ENCODE results near the gene POLR3A.
A peak's percentile ranks its signal among the peaks of the same experiment; 100 is the strongest.

POLR3A gene

DNA sequence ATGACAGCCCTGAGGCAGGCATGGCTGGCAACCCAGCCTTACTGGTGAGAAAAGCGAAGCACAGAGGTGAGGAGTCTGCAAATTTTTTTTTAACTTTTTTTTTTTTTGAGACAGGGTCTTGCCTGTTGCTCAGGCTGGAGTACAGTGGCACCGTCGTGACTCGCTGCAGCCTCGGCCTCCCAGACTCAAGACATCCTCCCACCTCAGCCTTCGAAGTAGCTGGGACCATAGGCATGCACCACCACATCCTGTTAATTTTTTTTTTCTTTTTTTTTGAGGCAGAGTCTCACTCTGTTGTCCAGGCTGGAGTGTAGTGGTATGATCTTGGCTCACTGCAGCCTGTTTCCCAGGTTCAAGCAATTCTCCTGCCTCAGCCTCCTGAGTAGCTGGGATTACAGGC is 67.6 kb downstream of the POLR3A start:
- in situ Hi-C loops (cut with HindIII; ENCODE audit: low sequenced_read_pairs): no loop called here
- no peak overlapping the region for H3K4me3 ChIP-seq (ENCODE audit: low read depth, low read length)
- DNase-seq (ENCODE audit: low read depth, low spot score): no peak
- TF ChIP-seq, protein P1, sequence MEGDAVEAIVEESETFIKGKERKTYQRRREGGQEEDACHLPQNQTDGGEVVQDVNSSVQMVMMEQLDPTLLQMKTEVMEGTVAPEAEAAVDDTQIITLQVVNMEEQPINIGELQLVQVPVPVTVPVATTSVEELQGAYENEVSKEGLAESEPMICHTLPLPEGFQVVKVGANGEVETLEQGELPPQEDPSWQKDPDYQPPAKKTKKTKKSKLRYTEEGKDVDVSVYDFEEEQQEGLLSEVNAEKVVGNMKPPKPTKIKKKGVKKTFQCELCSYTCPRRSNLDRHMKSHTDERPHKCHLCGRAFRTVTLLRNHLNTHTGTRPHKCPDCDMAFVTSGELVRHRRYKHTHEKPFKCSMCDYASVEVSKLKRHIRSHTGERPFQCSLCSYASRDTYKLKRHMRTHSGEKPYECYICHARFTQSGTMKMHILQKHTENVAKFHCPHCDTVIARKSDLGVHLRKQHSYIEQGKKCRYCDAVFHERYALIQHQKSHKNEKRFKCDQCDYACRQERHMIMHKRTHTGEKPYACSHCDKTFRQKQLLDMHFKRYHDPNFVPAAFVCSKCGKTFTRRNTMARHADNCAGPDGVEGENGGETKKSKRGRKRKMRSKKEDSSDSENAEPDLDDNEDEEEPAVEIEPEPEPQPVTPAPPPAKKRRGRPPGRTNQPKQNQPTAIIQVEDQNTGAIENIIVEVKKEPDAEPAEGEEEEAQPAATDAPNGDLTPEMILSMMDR (IDR thresholded peaks at IDR 0.05; ENCODE audit: low read depth, low read length): no peak

DNA sequence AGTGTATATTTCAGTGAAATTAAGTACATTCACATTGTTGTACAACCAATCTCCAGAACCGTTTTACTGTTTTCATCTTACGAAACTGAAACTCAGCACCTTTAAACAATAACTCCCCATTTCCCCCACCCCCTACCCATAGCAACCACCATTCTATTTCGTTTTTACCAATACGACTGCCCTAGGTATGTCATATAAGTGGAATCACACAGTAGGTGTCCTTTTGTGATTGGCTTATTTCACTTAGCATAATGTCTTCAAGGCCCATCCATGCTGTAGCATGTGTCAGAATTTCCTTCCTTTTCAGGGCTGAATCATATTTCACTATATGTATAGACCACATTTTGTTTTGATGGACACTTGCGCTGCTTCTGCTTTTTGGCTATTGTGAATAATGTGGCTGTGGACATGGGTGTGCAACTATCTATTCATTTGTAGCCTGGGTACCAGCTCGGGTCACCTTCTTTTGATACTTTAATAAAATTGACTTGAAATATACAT is 68.4 kb downstream of the POLR3A start:
- H3K4me3 ChIP-seq (ENCODE audit: low read depth, low read length): no peak overlapping the region
- DNase-seq (ENCODE audit: low read depth, low spot score): no peak
- TF ChIP-seq, protein P1 (IDR thresholded peaks at IDR 0.05; ENCODE audit: low read depth, low read length): no peak
- in situ Hi-C loops (cut with HindIII; ENCODE audit: low sequenced_read_pairs): no loop called here

DNA sequence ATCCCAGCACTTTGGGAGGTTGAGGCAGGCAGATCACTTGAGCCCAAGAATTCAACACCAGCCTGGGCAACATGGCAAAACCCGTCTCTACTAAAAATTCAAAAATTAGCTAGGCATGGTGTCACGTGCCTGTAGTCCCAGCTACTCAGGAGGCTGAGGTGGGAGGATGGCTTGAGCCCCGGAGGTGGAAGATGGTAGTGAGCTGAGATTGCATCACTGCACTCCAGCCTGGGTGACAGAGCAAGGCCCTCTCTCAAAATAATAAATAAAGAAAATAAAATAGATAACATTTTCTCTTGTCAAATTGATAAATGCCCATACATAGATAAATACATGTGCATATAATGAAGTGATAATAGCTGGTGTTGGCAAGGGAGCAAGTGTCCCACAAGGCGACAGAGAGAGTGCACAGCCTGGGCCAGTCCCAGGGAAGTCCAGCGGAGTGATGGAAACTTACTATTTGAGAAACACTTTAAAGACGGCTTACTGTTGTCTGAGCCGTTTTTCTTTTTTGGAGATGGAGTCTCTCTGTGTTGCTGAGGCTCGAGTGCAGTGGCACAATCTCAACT is 69.3 kb downstream of the POLR3A start:
- TF ChIP-seq, protein P1 (IDR thresholded peaks at IDR 0.05; ENCODE audit: low read depth, low read length): no peak
- in situ Hi-C loops (cut with HindIII; ENCODE audit: low sequenced_read_pairs): no loop called here
- no peak for DNase-seq (ENCODE audit: low read depth, low spot score)
- no peak overlapping the region for H3K4me3 ChIP-seq (ENCODE audit: low read depth, low read length)

DNA sequence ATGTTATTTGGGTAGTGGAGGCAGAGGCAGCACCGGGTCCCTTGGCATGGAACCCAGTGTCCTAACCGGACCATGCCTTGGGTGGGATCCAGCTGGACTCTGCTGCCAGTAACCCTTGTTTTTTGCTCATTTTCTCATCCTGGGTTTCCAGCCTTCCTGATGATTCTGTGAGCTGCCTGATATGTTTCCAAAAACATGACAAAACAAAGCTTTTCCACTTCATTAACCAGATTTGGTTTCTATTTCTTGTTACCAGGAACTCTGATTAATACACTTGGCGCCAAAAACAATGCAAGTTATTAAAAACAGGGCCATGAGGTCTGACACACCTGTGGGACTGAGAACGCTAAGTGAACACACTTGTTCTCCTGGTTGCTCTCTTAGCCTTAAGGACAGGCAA is 69.9 kb downstream of the POLR3A start:
- no peak for DNase-seq (ENCODE audit: low read depth, low spot score)
- TF ChIP-seq, protein P1 (IDR thresholded peaks at IDR 0.05; ENCODE audit: low read depth, low read length): no peak
- in situ Hi-C loops (cut with HindIII; ENCODE audit: low sequenced_read_pairs): no loop called here
- no peak overlapping the region for H3K4me3 ChIP-seq (ENCODE audit: low read depth, low read length)

DNA sequence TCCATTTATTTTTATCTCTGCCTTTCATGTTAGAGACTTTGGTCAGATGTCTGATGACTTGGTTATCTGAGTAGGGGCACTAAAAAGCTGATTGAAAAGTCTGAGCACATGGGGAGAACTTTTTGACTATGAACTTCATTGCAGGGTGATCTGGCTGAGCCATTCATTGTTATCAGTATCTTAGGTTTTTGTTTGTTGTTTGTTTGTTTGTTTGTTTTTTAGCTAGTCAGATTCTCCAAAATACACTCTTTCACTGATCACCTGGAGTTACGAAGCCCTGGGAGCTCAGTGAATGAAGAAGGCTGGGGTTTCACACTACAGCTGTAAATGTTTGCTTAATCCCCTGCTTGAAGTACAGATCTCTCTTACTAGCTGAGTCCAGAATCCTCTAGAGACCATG is 74.2 kb downstream of the POLR3A start:
- no peak overlapping the region for H3K4me3 ChIP-seq (ENCODE audit: low read depth, low read length)
- DNase-seq (ENCODE audit: low read depth, low spot score): no peak
- in situ Hi-C loops (cut with HindIII; ENCODE audit: low sequenced_read_pairs): no loop called here
- TF ChIP-seq, protein P1 (IDR thresholded peaks at IDR 0.05; ENCODE audit: low read depth, low read length): no peak

DNA sequence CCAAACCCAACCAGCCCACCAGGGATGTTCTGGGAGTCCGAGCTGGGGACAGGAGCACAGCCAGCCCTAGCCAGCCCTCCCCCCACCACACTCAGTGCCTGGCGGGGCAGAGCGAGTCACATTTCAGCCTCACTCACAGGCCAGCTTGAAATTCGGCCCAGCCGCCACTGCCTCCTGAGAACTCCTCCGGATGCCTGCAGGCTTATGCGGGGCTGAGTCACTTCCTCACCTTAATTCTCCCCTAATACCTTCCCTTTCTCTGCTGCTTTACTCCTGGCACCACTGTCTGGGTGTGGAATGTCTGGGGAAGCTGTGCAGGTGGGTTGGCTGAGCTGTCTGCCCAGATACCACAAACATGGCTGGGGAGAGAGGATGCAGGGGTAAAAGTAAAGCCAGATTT is 80.1 kb downstream of the POLR3A start:
- in situ Hi-C loops (cut with HindIII; ENCODE audit: low sequenced_read_pairs): loop anchor here (10.0 kb wide), 1 partner anchor 54 kb away; no protein-coding TSS in a partner anchor
- TF ChIP-seq, protein P1 (IDR thresholded peaks at IDR 0.05; ENCODE audit: low read depth, low read length): no peak
- H3K4me3 ChIP-seq (ENCODE audit: low read depth, low read length): no peak overlapping the region
- DNase-seq (ENCODE audit: low read depth, low spot score): peak; percentile 55

Measured in astrocyte of the spinal cord (primary cell).